GM12878 (cell line): ENCODE results near the gene OSCP1. TPM values are rescaled to one million over a fixed set of nuclear protein-coding genes. Genes with fewer than 3 reads are reported as not detected.

Source experiments
- ATAC-seq: fragments of 200-7000 bp; cut with Tn5 transposase; 3 replicates; pipeline ENCODE4 v1.9.1; 2020; ENCODE audit warnings: mild to moderate bottlenecking, moderate library complexity
- BruUV-seq: library from RNA; stranded (reverse); fragments of 400-500 nt; replicated peaks from 2 replicates; lab custom pipeline; 2021; lab: Mats Ljungman, UMichigan
- CTCF ChIA-PET: fragments of 300-600 bp; sonication (Branson Sonifier 250); formaldehyde crosslinking; extraction: SDS; loops from one replicate; lab custom pipeline; 2021; ENCODE audit warnings: inconsistent platforms; lab: Yijun Ruan, JAX
- POLR2A ChIA-PET: fragments of 350-600 bp; formaldehyde crosslinking; extraction: SDS; loops from one replicate; lab custom pipeline; 2021; ENCODE audit warnings: inconsistent platforms; lab: Charles Lee
- RAD21 ChIA-PET: fragments of 300-600 bp; sonication (Branson Sonifier 250); formaldehyde crosslinking; loops from one replicate; lab custom pipeline; 2023; ENCODE audit warnings: antibody characterized with exemption; ENCODE audit not compliant: unreplicated experiment; lab: Charles Lee
- SMC1A ChIA-PET: fragments of 300-600 bp; sonication (Branson Sonifier 250); formaldehyde crosslinking; loops from one replicate; lab custom pipeline; 2023; ENCODE audit not compliant: unreplicated experiment, uncharacterized antibody; lab: Charles Lee
- DNase-seq: peaks from one replicate; pipeline ENCODE4 v3.0.0-alpha.2; 2011; ENCODE audit warnings: low read depth, low spot score
- FAIRE-seq: peaks from 3 replicates; lab custom pipeline; 2011; peaks lifted over from hg19 to GRCh38; lab: Jason Lieb, UNC
- H2AFZ ChIP-seq: 2 replicates; pipeline ENCODE4 v1.6.0; 2011; ENCODE audit warnings: low read depth, low read length, control low read depth; ENCODE audit not compliant: control insufficient read depth
- H3K27ac ChIP-seq: 2 replicates; pipeline ENCODE4 v1.5.1; 2011; ENCODE audit warnings: control low read depth; ENCODE audit not compliant: control insufficient read depth, insufficient read depth
- H3K27me3 ChIP-seq, 2 experiments: replicated peaks in 1 of 2; 2 replicates each; pipeline versions ENCODE4 v1.6.0 to v1.6.1; 2011; ENCODE audit warnings: low read length in 1 of 2; ENCODE audit not compliant: control insufficient read depth in 2 of 2, insufficient read depth in 2 of 2
- H3K36me3 ChIP-seq, 2 experiments: 2 replicates each; pipeline ENCODE4 v1.5.1; 2011; ENCODE audit warnings: low read length in 1 of 2; ENCODE audit not compliant: control insufficient read depth in 2 of 2, insufficient read depth in 2 of 2
- H3K4me1 ChIP-seq: 2 replicates; pipeline ENCODE4 v1.6.1; 2011; ENCODE audit warnings: mild to moderate bottlenecking, low read length, moderate library complexity, mixed read lengths; ENCODE audit not compliant: control insufficient read depth, insufficient read depth
- H3K4me2 ChIP-seq: 2 replicates; pipeline ENCODE4 v1.6.0; 2011; ENCODE audit warnings: control low read depth; ENCODE audit not compliant: control insufficient read depth, insufficient read depth
- H3K4me3 ChIP-seq: fragments of 200-600 bp; sonication (generic); 2 replicates; pipeline ENCODE4 v1.5.1; 2016
- H3K79me2 ChIP-seq: 2 replicates; pipeline ENCODE4 v1.6.0; 2011; ENCODE audit warnings: low read length; ENCODE audit not compliant: control insufficient read depth, insufficient read depth
- H3K9ac ChIP-seq: 2 replicates; pipeline ENCODE4 v1.8.0; 2011; ENCODE audit warnings: low read length, control low read depth, mixed read lengths; ENCODE audit not compliant: control insufficient read depth, insufficient read depth
- H3K9me3 ChIP-seq: replicated peaks from 3 replicates; pipeline ENCODE4 v1.5.1; 2011; ENCODE audit warnings: mild to moderate bottlenecking, low read length; ENCODE audit not compliant: control insufficient read depth, insufficient read depth
- H4K20me1 ChIP-seq: 2 replicates; pipeline ENCODE4 v1.6.0; 2011; ENCODE audit not compliant: control insufficient read depth, insufficient read depth
- ASH2L ChIP-seq: fragments of 300-600, 200-600 bp; sonication (generic); IDR thresholded peaks from 2 replicates; pipeline ENCODE4 v1.6.1; 2017; ENCODE audit warnings: low read depth, mild to moderate bottlenecking, borderline replicate concordance
- DPF2 ChIP-seq: fragments of 450-650 bp; IDR thresholded peaks from 2 replicates; pipeline ENCODE4 v1.6.1; 2017; ENCODE audit warnings: mild to moderate bottlenecking
- ESRRA ChIP-seq: IDR thresholded peaks from 2 replicates; pipeline ENCODE4 v1.6.1; 2012; ENCODE audit warnings: mild to moderate bottlenecking, low read length, improper control_type of control experiment
- HDAC2 ChIP-seq: fragments of 200-600 bp; sonication (generic); IDR thresholded peaks from 2 replicates; pipeline ENCODE4 v1.6.1; 2017
- IKZF2 ChIP-seq, 2 experiments: fragments of 450-650 bp; IDR thresholded peaks; 2 replicates each; pipeline ENCODE4 v1.6.1; 2017; ENCODE audit warnings: mild to moderate bottlenecking in 2 of 2, moderate library complexity in 2 of 2
- JUND ChIP-seq: IDR thresholded peaks from 2 replicates; pipeline ENCODE4 v1.6.1; 2012; ENCODE audit warnings: low read depth, mild to moderate bottlenecking, low read length, improper control_type of control experiment, moderate library complexity
- MTA3 ChIP-seq: IDR thresholded peaks from 2 replicates; pipeline ENCODE4 v1.6.1; 2012; ENCODE audit warnings: low read length, inconsistent platforms, borderline replicate concordance
- PBX3 ChIP-seq: IDR thresholded peaks from 2 replicates; pipeline ENCODE4 v1.6.1; 2011; ENCODE audit warnings: mild to moderate bottlenecking, low read depth, low read length, moderate library complexity; ENCODE audit not compliant: insufficient replicate concordance
- POLR2A ChIP-seq: IDR thresholded peaks from 2 replicates; pipeline ENCODE4 v1.6.1; 2011; ENCODE audit warnings: low read depth, mild to moderate bottlenecking, low read length
- POLR2AphosphoS5 ChIP-seq: IDR thresholded peaks from 2 replicates; pipeline ENCODE4 v1.6.1; 2011; ENCODE audit warnings: mild to moderate bottlenecking, low read length, inconsistent platforms
- SMAD1 ChIP-seq: fragments of 450-650 bp; IDR thresholded peaks from 2 replicates; pipeline ENCODE4 v1.6.1; 2018; ENCODE audit warnings: mild to moderate bottlenecking, low read depth; ENCODE audit not compliant: partially characterized antibody
- SUZ12 ChIP-seq: fragments of 200-600 bp; sonication (generic); IDR thresholded peaks from one replicate; pipeline ENCODE4 v1.6.1; 2018; ENCODE audit warnings: antibody characterized with exemption, mild to moderate bottlenecking; ENCODE audit not compliant: unreplicated experiment
- WGBS: methylation state at CpG from one replicate; pipeline ENCODE4 v1.1.6; 2016; ENCODE audit warnings: low lambda C conversion rate; ENCODE audit not compliant: insufficient replicate concordance, insufficient coverage; ENCODE audit errors: missing lambda C conversion rate; 5-methylcytosine and 5-hydroxymethylcytosine counted together
- in situ Hi-C: fragments of 300-500 bp; cut with MboI; formaldehyde crosslinking; loops from 9 replicates; pipeline ENCODE4 v1.14.3; 2018; ENCODE audit warnings: mixed read lengths
- intact Hi-C: fragments of 100-400 bp; cut with micrococcal nuclease; formaldehyde crosslinking; loops from one replicate; pipeline ENCODE4 v1.14.2; 2022; ENCODE audit not compliant: unreplicated experiment
- polyA plus RNA-seq, 11 experiments: library from polyadenylated mRNA; depleted of rRNA in 4 of 11; unstranded in 6 of 11; stranded (reverse) in 5 of 11; fragments of >200 nt; fragmentation: Nextera tagmentation in 4 of 11; fragmentation: Illumina TruSeq in 1 of 11; extraction: Ambion mirVana in 4 of 11; extraction: Trizol in 1 of 11; gene quantifications; 1 replicate in 1 of 11; 2 replicates in 10 of 11; pipeline versions ENCODE4 v1.2.1 to v1.2.3, GENCODE V29; 2011 to 2016; ENCODE audit warnings: inconsistent platforms in 2 of 11, missing spikeins in 2 of 11, low read depth in 1 of 11
- total RNA-seq, 4 experiments: library from RNA; depleted of rRNA in 3 of 4; stranded (reverse); fragments of >200 nt in 3 of 4; fragmentation: Illumina TruSeq in 1 of 4; extraction: Trizol in 1 of 4; gene quantifications; 2 replicates each; pipeline versions ENCODE4 v1.2.1 to v1.2.3, GENCODE V29; 2013 to 2021

The OSCP1 gene
- total and polyA plus RNA-seq, 10 of the 15 experiments (the other 5 are each of a cell fraction or from before 2014, with no cell fraction given), result 1.8 to 5.9 (median 3.0) TPM

- Histone ChIP-seq H2AFZ (no peak overlapping the region), H3K4me2 (no peak overlapping the region), H3K27me3 (no peaks in the 10 kb centered on the region), H3K4me3 (no peak overlapping the region), H3K9me3 (no peaks in the 10 kb centered on the region), H3K4me1 (no peaks in the 10 kb centered on the region), H3K9ac (no peak overlapping the region)
- ChIA-PET RAD21 (no interaction called here), CTCF (no interaction called here), SMC1A (no interaction called here), POLR2A (interaction anchor here (1.4 to 2.0 kb wide), 2 partner anchors 10 to 18 kb away, joined by 3 to 9 read pairs; partner anchors contain the start of gene OSCP1)
- BruUV-seq, result no TSS peak
- WGBS, result 57% methylated on average over 10 of the region's 10 CpGs
- ATAC-seq (no peak), FAIRE-seq (no peak)
- no peak for TF ChIP-seq PBX3
- no peak for TF ChIP-seq POLR2A
- no peak for TF ChIP-seq ASH2L
- no peak for TF ChIP-seq JUND
- TF ChIP-seq SMAD1, result no peak
- TF ChIP-seq DPF2, result no peak
- no peak for TF ChIP-seq POLR2AphosphoS5
- TF ChIP-seq IKZF2 (IDR thresholded peaks at IDR 0.05), result no peak
- no peak for TF ChIP-seq MTA3
- TF ChIP-seq HDAC2, result no peak
- TF ChIP-seq SUZ12, result no peak
- no peak for TF ChIP-seq ESRRA
- TF ChIP-seq, all 136 proteins: peak for 0
- no peak for DNase-seq
- Histone ChIP-seq H3K79me2 (peaks cover 13% of the 10 kb centered on the region), H3K27ac (no peak overlapping the region), H4K20me1 (no peaks in the 10 kb centered on the region), H3K36me3 (no peaks in the 10 kb centered on the region)
- intact Hi-C loops, result no loop called here
- in situ Hi-C loops, result no loop called here
These were observed 17.6 kb upstream of the OSCP1 start for GRCh38 chr1:36467700-36468455.
